ENCODE measurements around the gene NAP1L5. TPM values are rescaled to one million over a fixed set of nuclear protein-coding genes. Genes with fewer than 3 reads are reported as not detected.

The NAP1L5 gene
- total and polyA plus RNA-seq, 5 donors from 2014 or later, result 1.8 to 9.0 (median 2.4) TPM

DNA sequence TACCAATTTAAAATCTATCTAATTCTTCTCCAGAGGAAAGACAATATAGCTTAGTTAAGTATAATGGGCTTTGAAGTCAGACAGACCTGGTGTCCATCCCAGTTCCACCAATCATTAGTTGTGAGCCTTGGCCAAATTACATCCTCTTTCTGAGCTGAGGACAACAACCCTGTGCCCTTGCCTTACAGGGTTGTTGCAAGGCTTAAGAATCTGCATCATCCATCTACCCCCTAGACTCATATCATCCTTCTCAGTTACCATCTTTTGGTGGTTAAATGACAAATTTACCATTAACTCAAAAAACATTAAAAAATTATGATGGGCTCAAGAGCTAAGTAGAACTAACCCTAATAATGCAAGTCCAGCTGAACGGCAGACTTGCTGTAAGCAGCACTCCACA, 51.6 kb downstream of the NAP1L5 start:
- Mint-ChIP-seq H3K27ac (peak overlapping the region in 1 of 3 donors; percentile 44), H3K9me3 (peaks cover 0 to 6% (median 1%) of the 10 kb centered on the region in 7 donors), H3K4me3 (no peak overlapping the region), H3K36me3 (peaks cover 7% of the 10 kb centered on the region), H3K27me3 (no peaks in the 10 kb centered on the region), H3K4me1 (peaks cover 21 to 78% (median 51%) of the 10 kb centered on the region in 4 donors)
- peaks cover 2% of the 10 kb centered on the region for H3K36me3 ChIP-seq (ENCODE audit: control insufficient read depth, insufficient read depth, low read length)
- H3K4me3 ChIP-seq (ENCODE audit: low read depth, low read length), result no peak overlapping the region
- H3K27ac ChIP-seq (ENCODE audit: insufficient read depth, low read length, poor library complexity, severe bottlenecking), result no peak overlapping the region
- H3K27me3 ChIP-seq (ENCODE audit: control insufficient read depth, insufficient read depth, low read length), result no peaks in the 10 kb centered on the region
- DNase-seq (no peak), ATAC-seq (ENCODE audit: low read depth in 2 of 2) (no peak)
- peaks cover 4% of the 10 kb centered on the region for H3K4me1 ChIP-seq (ENCODE audit: control insufficient read depth, insufficient read depth, low read length, poor library complexity, severe bottlenecking)
- H3K9me3 ChIP-seq (ENCODE audit: control insufficient read depth in 2 of 2, low read length in 2 of 2), result no peaks in the 10 kb centered on the region

Other genes with a start within 250 kb of the NAP1L5 start
- gene HERC5, start 240.7 kb downstream of the NAP1L5 start, total RNA-seq, result 29.4 TPM
- 10 to 100 TPM; 24.6 to 33.9 (median 26.8) TPM for gene HERC5, start 240.7 kb downstream of the NAP1L5 start, polyA plus RNA-seq
- 42.6 TPM for gene PYURF, start 174.1 kb downstream of the NAP1L5 start, total RNA-seq
- 100 to 1,000 TPM; 261 to 276 (median 269) TPM for gene PYURF, start 174.1 kb downstream of the NAP1L5 start, polyA plus RNA-seq
- gene HERC3, start 105.3 kb downstream of the NAP1L5 start, total RNA-seq, result 91.4 TPM
- gene HERC3, start 105.3 kb downstream of the NAP1L5 start, polyA plus RNA-seq, result 10 to 100 TPM; 35.4 to 60.2 (median 49.7) TPM

Measured in CD4-positive, CD25-positive, alpha-beta regulatory T cell (primary cell).